ENCODE data around the gene PERM1. TPM values are rescaled to one million over a fixed set of nuclear protein-coding genes. Genes with fewer than 3 reads are reported as not detected.

PERM1 gene
- total and polyA plus RNA-seq, 2 donors (not counting 1 experiment from before 2014, with no cell fraction given), result not detected

GRCh38 chr1:975896-976683 is 5.8 kb downstream of the PERM1 start:
- H4K20me1 ChIP-seq (ENCODE audit: control insufficient read depth, insufficient read depth, low read length, poor library complexity, severe bottlenecking), result no peaks in the 10 kb centered on the region
- no peak overlapping the region for H3K9ac ChIP-seq (ENCODE audit: low read length)
- Mint-ChIP-seq H3K27ac (no peak overlapping the region), H3K9me3 (ENCODE audit: insufficient read depth) (no peaks in the 10 kb centered on the region), H3K4me1 (peaks cover 7% of the 10 kb centered on the region), H3K4me3 (peak overlapping the region; percentile 37), H3K27me3 (peaks cover 21% of the 10 kb centered on the region)
- ATAC-seq (ENCODE audit: low read depth) (peak; percentile 88), DNase-seq (peak; percentile 78)
- TF ChIP-seq CTCF (IDR thresholded peaks at IDR 0.05) (peak; percentile 75), EZH2 (IDR thresholded peaks at IDR 0.05; ENCODE audit: borderline replicate concordance, insufficient read depth, low read depth, low read length, poor library complexity, severe bottlenecking) (no peak)
- H2AFZ ChIP-seq (ENCODE audit: insufficient read depth, low read depth, low read length, poor library complexity, severe bottlenecking), result peak overlapping the region; percentile 38
- H3K27ac ChIP-seq (ENCODE audit: low read length in 2 of 2), result no peak overlapping the region
- ChIA-PET POLR2A (interaction anchor here (1.5 kb wide), 1 partner anchor 17 kb away, joined by 5 read pairs; the partner anchor contains the start of gene NOC2L), CTCF (interaction anchor here (0.6 to 1.5 kb wide), 6 partner anchors 9 to 197 kb away, joined by 3 to 18 read pairs (median 4); partner anchors contain the start of gene PLEKHN1)
- H3K4me1 ChIP-seq (ENCODE audit: control insufficient read depth in 2 of 2, insufficient read depth in 2 of 2, low read length in 2 of 2), result peaks cover 10% of the 10 kb centered on the region in 2 donors
- intact Hi-C loops (cut with micrococcal nuclease), result loop anchor here (1.0 kb wide), 1 partner anchor 107 kb away; no protein-coding TSS in a partner anchor
- peak overlapping the region in 3 of 5 experiments; percentile 19 to 36 (median 23) for H3K4me3 ChIP-seq (ENCODE audit: control extremely low read depth in 1 of 5, extremely low read depth in 1 of 5, insufficient read depth in 1 of 5, low read depth in 2 of 5, low read length in 4 of 5)
- H3K27me3 ChIP-seq (replicated peaks in 1 of 4; ENCODE audit: control extremely low read depth in 1 of 4, control insufficient read depth in 3 of 4, insufficient read depth in 4 of 4, low read length in 3 of 4), result peaks cover 0 to 55% (median 14%) of the 10 kb centered on the region in 4 experiments
- H3K4me2 ChIP-seq (replicated peaks; ENCODE audit: low read depth, low read length, poor library complexity, severe bottlenecking), result peak overlapping the region; percentile 66
- H3K79me2 ChIP-seq (ENCODE audit: control insufficient read depth, insufficient read depth, low read length), result no peaks in the 10 kb centered on the region
- no peaks in the 10 kb centered on the region for H3K36me3 ChIP-seq (replicated peaks in 1 of 2; ENCODE audit: control extremely low read depth in 1 of 2, control insufficient read depth in 1 of 2, extremely low read depth in 1 of 2, insufficient read depth in 2 of 2, low read length in 1 of 2)
- peaks cover 0 to 17% (median 0%) of the 10 kb centered on the region in 3 donors for H3K9me3 ChIP-seq (ENCODE audit: control extremely low read depth in 1 of 3, control insufficient read depth in 2 of 3, insufficient read depth in 1 of 3, low read length in 2 of 3)
- WGBS (ENCODE audit: insufficient coverage), result 1% methylated on average over 36 of the region's 40 CpGs

GRCh38 chr1:975365-975764 is 6.5 kb downstream of the PERM1 start:
- DNase-seq, result no peak
- Histone ChIP-seq H2AFZ (ENCODE audit: insufficient read depth, low read depth, low read length, poor library complexity, severe bottlenecking) (no peak overlapping the region), H3K4me2 (replicated peaks; ENCODE audit: low read depth, low read length, poor library complexity, severe bottlenecking) (peak overlapping the region; percentile 66), H3K79me2 (ENCODE audit: control insufficient read depth, insufficient read depth, low read length) (no peaks in the 10 kb centered on the region), H3K4me1 (ENCODE audit: control insufficient read depth in 2 of 2, insufficient read depth in 2 of 2, low read length in 2 of 2) (peaks cover 10% of the 10 kb centered on the region in 2 donors), H3K27me3 (replicated peaks in 1 of 4; ENCODE audit: control extremely low read depth in 1 of 4, control insufficient read depth in 3 of 4, insufficient read depth in 4 of 4, low read length in 3 of 4) (peaks cover 0 to 62% (median 17%) of the 10 kb centered on the region in 4 experiments), H3K4me3 (ENCODE audit: control extremely low read depth in 1 of 5, extremely low read depth in 1 of 5, insufficient read depth in 1 of 5, low read depth in 2 of 5, low read length in 4 of 5) (no peak overlapping the region), H3K9ac (ENCODE audit: low read length) (no peak overlapping the region), H3K36me3 (replicated peaks in 1 of 2; ENCODE audit: control extremely low read depth in 1 of 2, control insufficient read depth in 1 of 2, extremely low read depth in 1 of 2, insufficient read depth in 2 of 2, low read length in 1 of 2) (no peaks in the 10 kb centered on the region), H4K20me1 (ENCODE audit: control insufficient read depth, insufficient read depth, low read length, poor library complexity, severe bottlenecking) (no peaks in the 10 kb centered on the region), H3K9me3 (ENCODE audit: control extremely low read depth in 1 of 3, control insufficient read depth in 2 of 3, insufficient read depth in 1 of 3, low read length in 2 of 3) (peaks cover 0 to 17% (median 0%) of the 10 kb centered on the region in 3 donors), H3K27ac (ENCODE audit: low read length in 2 of 2) (no peak overlapping the region)
- no peak for TF ChIP-seq CTCF (IDR thresholded peaks at IDR 0.05)
- TF ChIP-seq EZH2 (IDR thresholded peaks at IDR 0.05; ENCODE audit: borderline replicate concordance, insufficient read depth, low read depth, low read length, poor library complexity, severe bottlenecking), result no peak
- Mint-ChIP-seq H3K27ac (no peak overlapping the region), H3K4me3 (peak overlapping the region; percentile 37), H3K4me1 (peaks cover 7% of the 10 kb centered on the region), H3K27me3 (peaks cover 21% of the 10 kb centered on the region), H3K9me3 (ENCODE audit: insufficient read depth) (no peaks in the 10 kb centered on the region)
- intact Hi-C loops (cut with micrococcal nuclease), result no loop called here
- ATAC-seq (ENCODE audit: low read depth), result no peak
- ChIA-PET CTCF (interaction anchor here (1.2 to 1.5 kb wide), 4 partner anchors 9 to 197 kb away, joined by 3 to 18 read pairs (median 4); partner anchors contain the start of gene PLEKHN1), POLR2A (interaction anchor here (1.5 kb wide), 1 partner anchor 16 kb away, joined by 5 read pairs; the partner anchor contains the start of gene NOC2L)
- 69% methylated on average over 9 of the region's 9 CpGs for WGBS (ENCODE audit: insufficient coverage)
